ENCODE data around the gene FEN1. TPM values are rescaled to one million over a fixed set of nuclear protein-coding genes. Genes with fewer than 3 reads are reported as not detected.

Gene FEN1
- total and polyA plus RNA-seq, 2 of the 13 experiments (the other 11 are each of a cell fraction or from before 2014, with no cell fraction given), result 12.4 to 102 TPM

DNA sequence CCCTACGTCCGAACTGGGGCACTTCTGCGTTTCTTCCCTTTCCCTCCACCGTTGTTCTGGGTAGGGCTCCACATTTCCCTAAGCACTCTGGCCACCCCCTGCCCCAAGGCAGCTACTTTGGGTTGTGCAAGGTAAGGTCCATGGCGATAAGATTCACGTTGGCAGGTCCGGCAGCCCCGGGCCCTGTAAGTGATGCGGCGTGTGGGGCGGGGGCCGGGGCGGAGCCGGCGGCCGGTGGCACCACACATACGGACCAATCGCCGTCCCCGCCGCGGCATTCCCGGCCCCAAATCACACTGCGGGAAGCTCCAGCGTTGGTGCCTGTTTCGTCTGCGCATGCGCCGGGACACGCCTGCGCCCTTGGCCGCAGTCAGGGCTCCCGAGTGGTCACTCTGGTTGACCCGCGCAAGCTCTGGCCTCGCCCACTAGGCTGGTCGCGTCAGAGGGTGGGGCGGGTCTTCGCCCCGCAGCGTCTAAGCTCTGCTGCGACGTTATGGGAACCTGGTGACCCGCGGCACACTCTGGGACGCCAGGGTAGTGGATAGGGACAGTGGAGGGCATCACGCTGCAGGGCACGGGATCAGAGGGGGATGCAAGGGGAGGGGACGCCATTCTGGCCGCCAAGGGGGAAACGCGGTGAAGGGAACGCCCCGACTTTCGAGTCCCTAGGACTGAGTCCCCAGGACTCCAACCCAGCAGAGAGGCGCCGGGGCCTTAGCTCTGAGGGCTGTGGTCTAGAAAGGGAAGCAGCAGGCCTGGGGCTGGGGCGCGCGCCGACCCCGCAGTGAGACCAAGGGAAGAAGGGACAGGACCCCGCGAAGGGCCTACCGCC is 22.5 kb downstream of the FEN1 start (continued):
- no peak for TF ChIP-seq ZNF609 (CRISPR knock-in tag; IDR thresholded peaks at IDR 0.05; ENCODE audit: borderline replicate concordance)
- peak; percentile 88 for TF ChIP-seq SAP130 (CRISPR knock-in tag; IDR thresholded peaks at IDR 0.05; ENCODE audit: low read depth)
- TF ChIP-seq CEBPG (CRISPR knock-in tag; IDR thresholded peaks at IDR 0.05), result peak; percentile 70
- TF ChIP-seq, protein P1, sequence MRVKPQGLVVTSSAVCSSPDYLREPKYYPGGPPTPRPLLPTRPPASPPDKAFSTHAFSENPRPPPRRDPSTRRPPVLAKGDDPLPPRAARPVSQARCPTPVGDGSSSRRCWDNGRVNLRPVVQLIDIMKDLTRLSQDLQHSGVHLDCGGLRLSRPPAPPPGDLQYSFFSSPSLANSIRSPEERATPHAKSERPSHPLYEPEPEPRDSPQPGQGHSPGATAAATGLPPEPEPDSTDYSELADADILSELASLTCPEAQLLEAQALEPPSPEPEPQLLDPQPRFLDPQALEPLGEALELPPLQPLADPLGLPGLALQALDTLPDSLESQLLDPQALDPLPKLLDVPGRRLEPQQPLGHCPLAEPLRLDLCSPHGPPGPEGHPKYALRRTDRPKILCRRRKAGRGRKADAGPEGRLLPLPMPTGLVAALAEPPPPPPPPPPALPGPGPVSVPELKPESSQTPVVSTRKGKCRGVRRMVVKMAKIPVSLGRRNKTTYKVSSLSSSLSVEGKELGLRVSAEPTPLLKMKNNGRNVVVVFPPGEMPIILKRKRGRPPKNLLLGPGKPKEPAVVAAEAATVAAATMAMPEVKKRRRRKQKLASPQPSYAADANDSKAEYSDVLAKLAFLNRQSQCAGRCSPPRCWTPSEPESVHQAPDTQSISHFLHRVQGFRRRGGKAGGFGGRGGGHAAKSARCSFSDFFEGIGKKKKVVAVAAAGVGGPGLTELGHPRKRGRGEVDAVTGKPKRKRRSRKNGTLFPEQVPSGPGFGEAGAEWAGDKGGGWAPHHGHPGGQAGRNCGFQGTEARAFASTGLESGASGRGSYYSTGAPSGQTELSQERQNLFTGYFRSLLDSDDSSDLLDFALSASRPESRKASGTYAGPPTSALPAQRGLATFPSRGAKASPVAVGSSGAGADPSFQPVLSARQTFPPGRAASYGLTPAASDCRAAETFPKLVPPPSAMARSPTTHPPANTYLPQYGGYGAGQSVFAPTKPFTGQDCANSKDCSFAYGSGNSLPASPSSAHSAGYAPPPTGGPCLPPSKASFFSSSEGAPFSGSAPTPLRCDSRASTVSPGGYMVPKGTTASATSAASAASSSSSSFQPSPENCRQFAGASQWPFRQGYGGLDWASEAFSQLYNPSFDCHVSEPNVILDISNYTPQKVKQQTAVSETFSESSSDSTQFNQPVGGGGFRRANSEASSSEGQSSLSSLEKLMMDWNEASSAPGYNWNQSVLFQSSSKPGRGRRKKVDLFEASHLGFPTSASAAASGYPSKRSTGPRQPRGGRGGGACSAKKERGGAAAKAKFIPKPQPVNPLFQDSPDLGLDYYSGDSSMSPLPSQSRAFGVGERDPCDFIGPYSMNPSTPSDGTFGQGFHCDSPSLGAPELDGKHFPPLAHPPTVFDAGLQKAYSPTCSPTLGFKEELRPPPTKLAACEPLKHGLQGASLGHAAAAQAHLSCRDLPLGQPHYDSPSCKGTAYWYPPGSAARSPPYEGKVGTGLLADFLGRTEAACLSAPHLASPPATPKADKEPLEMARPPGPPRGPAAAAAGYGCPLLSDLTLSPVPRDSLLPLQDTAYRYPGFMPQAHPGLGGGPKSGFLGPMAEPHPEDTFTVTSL (CRISPR knock-in tag; IDR thresholded peaks at IDR 0.05; ENCODE audit: borderline replicate concordance), result no peak
- TF ChIP-seq HNF1B (CRISPR knock-in tag; IDR thresholded peaks at IDR 0.05), result peak; percentile 59; the same call in 1 of the 2 replicates
- TF ChIP-seq KLF9 (CRISPR knock-in tag; IDR thresholded peaks at IDR 0.05; ENCODE audit: low read depth), result 0 out of 2 replicates have a peak, but pooled peaks have one; percentile 3
- no peak for TF ChIP-seq PPARG (CRISPR knock-in tag; conservative IDR thresholded peaks at IDR 0.05)
- TF ChIP-seq JUND (CRISPR knock-in tag; IDR thresholded peaks at IDR 0.05), result no peak
- no peak for TF ChIP-seq NFE2 (CRISPR knock-in tag; IDR thresholded peaks at IDR 0.05)
- no peak for TF ChIP-seq FOXA3 (CRISPR knock-in tag; IDR thresholded peaks at IDR 0.05)
- peak; percentile 83 for TF ChIP-seq NFYB (CRISPR knock-in tag; IDR thresholded peaks at IDR 0.05)
- 0 out of 2 replicates have a peak, but pooled peaks have one; percentile 34 for TF ChIP-seq ZNF75D (CRISPR knock-in tag; IDR thresholded peaks at IDR 0.05; ENCODE audit: borderline replicate concordance)
- TF ChIP-seq SMAD9 (CRISPR knock-in tag; IDR thresholded peaks at IDR 0.05), result no peak
- no peak for TF ChIP-seq ZNF34 (CRISPR knock-in tag; IDR thresholded peaks at IDR 0.05; ENCODE audit: borderline replicate concordance)
- TF ChIP-seq BRD4 (CRISPR knock-in tag; IDR thresholded peaks at IDR 0.05), result no peak; the same call in 1 of the 2 replicates
- TF ChIP-seq MATR3 (CRISPR knock-in tag; IDR thresholded peaks at IDR 0.05), result no peak
- no peak for TF ChIP-seq ADNP (CRISPR knock-in tag; IDR thresholded peaks at IDR 0.05)
